ENCODE data around the gene SHPK.
A peak's percentile ranks its signal among the peaks of the same experiment; 100 is the strongest.
"Not testable (repeated sequence)": the region's sequence is repeated elsewhere in the genome, so short reads cannot be mapped to it uniquely, and the experiment has no call there.

SHPK gene

DNA sequence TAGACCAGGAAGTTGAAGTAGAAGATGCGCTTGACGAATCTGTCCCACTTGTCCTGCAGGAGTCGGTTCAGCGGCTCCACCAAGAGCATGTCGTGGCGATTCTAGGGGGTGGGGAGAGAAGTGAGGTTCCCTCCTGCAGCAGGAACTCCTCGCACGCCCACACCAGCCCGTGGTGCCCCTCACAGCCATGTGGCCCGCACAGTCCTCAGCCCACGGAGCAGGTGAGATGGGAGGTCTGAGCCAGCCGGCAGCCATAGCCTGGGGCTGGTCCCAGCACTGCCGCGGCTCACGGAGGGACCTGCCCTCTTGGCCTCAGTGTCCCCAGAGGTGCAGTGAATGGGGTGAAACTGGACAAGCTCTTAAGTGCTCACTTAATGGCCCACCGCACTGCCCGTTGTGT is 50.2 kb downstream of the SHPK start:
- no peak for DNase-seq

- no peak for DNase-seq
Measured at GRCh38 chr17:3583456-3583855, 52.6 kb downstream of the SHPK start.

DNA sequence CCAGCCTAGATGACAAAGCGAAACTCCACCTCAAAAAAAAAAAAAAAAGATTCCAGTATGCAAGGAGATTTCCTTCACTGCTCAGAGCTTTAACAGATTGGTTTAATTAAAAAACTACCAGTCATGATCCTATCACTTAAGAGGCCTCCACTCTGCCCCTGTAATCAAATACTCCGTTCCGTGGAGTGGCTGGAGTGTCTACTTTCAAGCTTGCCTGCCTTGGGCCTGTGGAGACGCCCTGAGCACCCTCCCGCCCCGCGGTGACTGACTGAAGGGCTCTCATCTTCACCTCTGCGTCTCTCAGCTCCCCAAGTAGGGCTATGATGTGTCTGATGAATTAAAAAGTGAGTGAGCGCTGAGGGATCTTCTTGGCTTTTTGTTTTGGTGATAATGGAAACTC is 53.1 kb downstream of the SHPK start:
- DNase-seq, result no peak

DNA sequence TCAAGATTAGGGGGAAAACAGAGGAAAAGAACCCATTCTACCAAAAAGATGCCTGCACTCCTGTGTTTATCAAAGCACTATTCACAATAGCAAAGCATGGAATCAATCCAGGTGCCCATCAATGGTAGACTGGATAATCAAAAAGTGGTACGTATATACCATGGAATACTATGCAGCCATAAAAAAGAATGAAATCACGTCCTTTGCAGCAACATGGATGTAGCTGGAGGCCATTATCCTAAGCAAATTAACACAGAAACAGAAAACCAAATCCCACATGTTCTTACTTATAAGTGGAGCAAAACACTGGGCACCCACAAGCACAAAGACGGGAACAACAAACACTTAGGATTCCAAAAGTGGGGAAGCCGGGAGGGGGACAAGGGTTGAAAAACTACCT is 57.4 kb downstream of the SHPK start:
- not testable (repeated sequence) for DNase-seq

- no peak for DNase-seq
Measured at GRCh38 chr17:3576970-3577369, 59.1 kb downstream of the SHPK start.

- DNase-seq, result no peak
Measured at GRCh38 chr17:3575511-3575910, 60.5 kb downstream of the SHPK start.

DNA sequence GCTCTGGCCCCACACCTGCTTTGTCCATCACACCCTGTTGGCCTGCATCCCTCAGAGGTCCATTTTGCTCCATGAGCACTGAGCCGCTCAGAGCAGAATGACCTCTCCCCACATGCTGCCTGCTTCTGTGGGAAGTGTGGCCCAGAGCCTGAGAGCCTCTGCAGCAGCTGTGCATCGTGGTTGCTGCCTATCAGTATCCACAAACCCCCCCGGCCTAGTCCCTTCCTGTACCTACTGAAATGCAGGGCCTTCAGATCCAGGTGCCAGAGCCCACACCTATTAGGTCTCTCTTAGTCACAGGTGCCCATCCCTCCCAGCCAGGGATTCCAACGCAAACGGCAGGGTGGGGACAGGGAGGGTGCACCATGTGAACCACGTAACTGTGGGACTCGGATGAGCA is 61.8 kb downstream of the SHPK start:
- no peak for DNase-seq

- DNase-seq, result no peak
Measured at GRCh38 chr17:3573246-3574100, 62.6 kb downstream of the SHPK start.

DNA sequence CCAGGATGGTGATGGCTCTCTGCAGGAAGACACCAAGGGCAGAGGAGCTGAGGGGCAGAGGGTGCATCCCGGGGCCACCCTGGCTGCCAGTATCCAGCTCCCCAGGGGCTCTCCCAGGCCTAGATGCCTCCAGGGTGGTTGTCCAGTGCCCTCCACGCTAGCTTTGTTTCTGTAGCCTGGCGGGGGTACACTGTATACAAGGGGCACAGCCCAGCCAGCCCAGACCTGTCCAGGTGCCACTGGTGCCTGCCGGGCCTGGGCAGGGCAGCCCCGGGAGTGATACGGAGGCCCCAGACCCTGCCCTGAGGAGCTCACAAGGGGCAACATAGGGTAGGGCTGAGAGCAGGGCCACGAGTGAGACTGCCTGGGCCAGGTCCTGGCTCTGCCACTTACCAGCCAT is 63.8 kb downstream of the SHPK start:
- DNase-seq, result no peak

DNA sequence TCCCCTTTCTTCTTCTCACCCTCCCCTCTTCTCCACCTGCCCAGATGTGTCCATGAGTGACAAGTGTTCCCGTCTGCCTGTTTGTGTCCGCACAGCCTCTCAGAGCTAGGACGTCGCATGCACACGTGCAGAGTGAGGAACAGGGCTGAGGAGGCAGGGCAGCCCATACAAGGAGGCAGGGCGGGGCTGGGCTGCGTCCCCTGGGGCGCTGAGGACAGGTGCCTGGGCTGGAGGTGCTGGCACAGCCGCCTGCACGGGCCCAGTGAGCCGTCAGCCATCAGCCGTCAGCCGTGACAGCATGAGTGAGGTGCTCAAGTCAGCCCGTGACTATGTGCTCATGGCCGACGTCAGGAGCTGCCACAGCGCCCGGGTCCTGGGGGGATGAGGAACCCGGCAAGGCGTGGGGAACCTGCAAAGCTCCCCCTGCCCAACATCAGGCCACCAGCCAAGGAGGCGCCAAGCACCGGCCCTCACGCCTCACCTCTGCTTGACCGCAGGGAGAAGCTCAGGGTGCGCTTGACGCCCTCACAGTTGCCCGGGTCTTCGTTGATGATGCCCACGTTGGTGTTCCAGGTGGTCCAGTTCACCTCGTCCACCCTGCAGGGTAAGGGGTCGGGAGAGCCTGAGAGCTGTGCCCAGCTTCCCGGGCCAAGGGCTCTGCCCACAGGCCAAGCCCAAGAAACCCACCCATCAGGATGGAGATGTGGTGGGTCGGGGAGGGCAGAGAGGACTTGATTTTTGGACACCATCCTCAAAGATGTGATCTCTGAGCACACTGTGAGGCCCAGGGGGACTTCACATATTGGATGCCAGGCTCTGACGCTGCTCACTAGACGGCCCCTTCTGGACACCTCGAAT is 64.8 kb downstream of the SHPK start:
- no peak for DNase-seq

DNA sequence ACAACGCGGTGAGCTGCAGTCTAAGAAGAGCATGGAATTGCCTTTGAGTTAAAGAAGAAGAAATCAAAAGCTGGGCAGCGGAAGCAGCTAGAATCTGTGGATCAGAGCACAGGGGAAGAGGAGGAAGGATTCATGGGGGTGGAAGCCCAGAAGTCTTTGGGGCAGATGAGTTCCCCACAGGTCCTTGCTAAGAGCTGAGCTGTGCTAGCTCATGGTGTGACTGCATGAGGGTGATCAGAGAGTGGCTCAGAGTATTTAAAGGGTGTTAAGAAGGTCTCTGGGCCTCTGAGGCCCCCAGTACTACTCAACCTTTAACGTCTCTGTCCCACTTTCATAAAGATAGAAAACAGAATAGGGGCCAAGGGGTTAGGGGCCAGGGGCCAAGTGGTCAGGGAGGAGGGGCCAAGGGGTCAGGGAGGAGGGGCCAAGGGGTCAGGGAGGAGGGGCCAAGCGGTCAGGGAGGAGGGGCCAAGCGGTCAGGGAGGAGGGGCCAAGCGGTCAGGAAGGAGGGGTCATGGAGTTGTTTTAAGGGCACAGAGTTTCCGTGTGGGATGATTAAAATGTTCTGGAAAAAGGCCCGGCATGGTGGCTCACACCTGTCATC is 66.4 kb downstream of the SHPK start:
- no peak for DNase-seq

DNA sequence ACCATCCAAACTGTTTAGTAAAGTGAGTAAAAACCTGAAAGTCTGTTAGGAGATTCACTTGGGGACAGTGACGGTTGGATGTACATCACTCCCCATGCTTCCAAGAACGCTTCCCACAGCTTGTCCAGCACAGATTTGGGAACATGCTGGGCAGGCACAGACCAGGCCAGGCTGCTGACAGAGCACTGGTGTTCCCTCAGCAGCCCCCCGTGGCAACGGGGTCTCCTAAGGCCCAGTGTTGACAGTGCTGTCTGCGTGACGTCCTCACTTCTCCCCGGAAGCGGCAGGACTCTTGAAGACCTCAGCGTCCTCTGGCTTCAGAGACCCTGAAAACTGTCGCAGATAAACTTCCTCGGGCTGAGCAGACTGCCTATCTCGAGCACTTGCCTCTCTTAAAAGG is 69.5 kb downstream of the SHPK start:
- no peak for DNase-seq

- DNase-seq, result no peak
Measured at GRCh38 chr17:3565143-3565542, 70.9 kb downstream of the SHPK start.

DNA sequence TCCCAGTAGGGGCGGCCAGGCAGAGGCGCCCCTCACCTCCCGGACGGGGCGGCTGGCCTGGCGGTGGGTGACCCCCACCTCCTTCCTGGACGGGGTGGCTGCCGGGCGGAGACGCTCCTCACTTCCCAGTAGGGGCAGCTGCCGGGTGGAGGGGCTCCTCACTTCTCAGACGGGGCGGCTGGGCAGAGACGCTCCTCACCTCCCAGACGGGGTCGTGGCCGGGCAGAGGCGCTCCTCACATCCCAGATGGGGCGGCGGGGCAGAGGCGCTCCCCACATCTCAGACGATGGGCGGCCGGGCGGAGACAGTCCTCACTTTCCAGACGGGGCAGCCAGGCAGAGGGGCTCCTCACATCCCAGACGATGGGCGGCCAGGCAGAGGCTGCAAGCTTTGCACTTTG is 71.8 kb downstream of the SHPK start:
- DNase-seq, result not testable (repeated sequence)

DNA sequence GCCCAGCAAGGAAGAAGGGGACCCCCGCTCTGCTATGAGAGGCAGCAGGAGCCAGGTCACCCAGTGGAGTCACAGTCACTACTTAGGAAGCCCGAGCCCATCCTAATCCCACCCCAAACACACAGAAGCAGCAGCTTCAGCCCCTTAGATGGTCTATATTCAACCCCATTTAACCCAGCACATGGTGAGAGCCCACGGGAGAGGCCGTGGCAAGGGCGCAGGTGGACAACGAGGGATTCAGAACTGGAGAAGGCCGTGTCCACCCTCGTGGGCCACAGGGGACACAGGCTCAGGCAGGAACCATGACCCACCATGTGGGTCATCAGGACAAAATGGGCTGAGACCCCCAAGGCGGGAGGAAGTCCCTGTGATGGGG is 76.8 kb downstream of the SHPK start:
- no peak for DNase-seq

- peak; percentile 61 for DNase-seq
Measured at GRCh38 chr17:3558603-3559269, 77.3 kb downstream of the SHPK start.
